ENCODE data around the gene OSBPL5. TPM values are rescaled to one million over a fixed set of nuclear protein-coding genes. Genes with fewer than 3 reads are reported as not detected.

OSBPL5 gene
- total RNA-seq, 4 donors from 2014 or later, result 43.4 to 75.2 (median 56.8) TPM

DNA sequence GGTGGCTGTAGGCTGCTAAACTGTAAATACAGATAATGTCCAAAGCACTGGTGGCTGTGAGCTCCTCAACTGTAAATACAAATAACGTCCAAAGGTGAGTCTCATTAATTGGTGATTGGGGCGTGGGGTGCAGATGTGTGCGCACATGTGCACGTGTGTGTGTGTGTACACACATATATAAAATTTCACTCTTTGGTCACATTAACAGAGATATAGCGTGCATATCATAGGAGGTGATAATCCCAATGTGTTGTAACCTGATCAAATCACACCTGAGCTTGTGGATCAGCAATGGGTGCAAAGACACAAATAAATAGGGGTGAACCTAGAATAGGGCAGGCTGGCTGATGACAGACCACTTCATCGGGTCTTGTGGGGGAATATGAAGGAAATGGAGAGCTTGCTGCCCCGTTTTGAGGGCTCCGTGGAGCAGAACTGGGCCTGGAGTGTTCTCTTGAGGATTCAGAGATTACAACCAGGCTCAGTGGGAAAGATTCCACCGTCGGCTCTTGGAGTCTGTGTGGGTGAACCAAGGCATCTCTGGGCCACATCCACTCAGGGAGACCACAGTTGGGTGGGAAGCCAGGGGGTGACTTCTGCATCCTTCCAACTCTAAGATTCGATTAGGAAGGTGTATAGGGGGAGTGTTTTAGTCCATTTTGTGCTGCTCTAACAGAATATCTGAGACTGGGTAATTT, 24.9 kb upstream of the OSBPL5 start:
- H3K36me3 ChIP-seq, result no peaks in the 10 kb centered on the region
- DNase-seq (ENCODE audit: low spot score in 2 of 2), result no peak
- 84% methylated on average over 11 of the region's 11 CpGs for WGBS
- no peak overlapping the region for H3K27ac ChIP-seq
- no peaks in the 10 kb centered on the region for H3K9me3 ChIP-seq
- no peaks in the 10 kb centered on the region for H3K4me1 ChIP-seq
- H3K4me3 ChIP-seq, result no peak overlapping the region
- H3K27me3 ChIP-seq, result no peaks in the 10 kb centered on the region
- TF ChIP-seq POLR2AphosphoS5 (IDR thresholded peaks at IDR 0.05) (no peak), EP300 (IDR thresholded peaks at IDR 0.05) (no peak), POLR2A (IDR thresholded peaks at IDR 0.05) (no peak)
- TF ChIP-seq, protein P1, sequence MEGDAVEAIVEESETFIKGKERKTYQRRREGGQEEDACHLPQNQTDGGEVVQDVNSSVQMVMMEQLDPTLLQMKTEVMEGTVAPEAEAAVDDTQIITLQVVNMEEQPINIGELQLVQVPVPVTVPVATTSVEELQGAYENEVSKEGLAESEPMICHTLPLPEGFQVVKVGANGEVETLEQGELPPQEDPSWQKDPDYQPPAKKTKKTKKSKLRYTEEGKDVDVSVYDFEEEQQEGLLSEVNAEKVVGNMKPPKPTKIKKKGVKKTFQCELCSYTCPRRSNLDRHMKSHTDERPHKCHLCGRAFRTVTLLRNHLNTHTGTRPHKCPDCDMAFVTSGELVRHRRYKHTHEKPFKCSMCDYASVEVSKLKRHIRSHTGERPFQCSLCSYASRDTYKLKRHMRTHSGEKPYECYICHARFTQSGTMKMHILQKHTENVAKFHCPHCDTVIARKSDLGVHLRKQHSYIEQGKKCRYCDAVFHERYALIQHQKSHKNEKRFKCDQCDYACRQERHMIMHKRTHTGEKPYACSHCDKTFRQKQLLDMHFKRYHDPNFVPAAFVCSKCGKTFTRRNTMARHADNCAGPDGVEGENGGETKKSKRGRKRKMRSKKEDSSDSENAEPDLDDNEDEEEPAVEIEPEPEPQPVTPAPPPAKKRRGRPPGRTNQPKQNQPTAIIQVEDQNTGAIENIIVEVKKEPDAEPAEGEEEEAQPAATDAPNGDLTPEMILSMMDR (IDR thresholded peaks at IDR 0.05), result no peak

DNA sequence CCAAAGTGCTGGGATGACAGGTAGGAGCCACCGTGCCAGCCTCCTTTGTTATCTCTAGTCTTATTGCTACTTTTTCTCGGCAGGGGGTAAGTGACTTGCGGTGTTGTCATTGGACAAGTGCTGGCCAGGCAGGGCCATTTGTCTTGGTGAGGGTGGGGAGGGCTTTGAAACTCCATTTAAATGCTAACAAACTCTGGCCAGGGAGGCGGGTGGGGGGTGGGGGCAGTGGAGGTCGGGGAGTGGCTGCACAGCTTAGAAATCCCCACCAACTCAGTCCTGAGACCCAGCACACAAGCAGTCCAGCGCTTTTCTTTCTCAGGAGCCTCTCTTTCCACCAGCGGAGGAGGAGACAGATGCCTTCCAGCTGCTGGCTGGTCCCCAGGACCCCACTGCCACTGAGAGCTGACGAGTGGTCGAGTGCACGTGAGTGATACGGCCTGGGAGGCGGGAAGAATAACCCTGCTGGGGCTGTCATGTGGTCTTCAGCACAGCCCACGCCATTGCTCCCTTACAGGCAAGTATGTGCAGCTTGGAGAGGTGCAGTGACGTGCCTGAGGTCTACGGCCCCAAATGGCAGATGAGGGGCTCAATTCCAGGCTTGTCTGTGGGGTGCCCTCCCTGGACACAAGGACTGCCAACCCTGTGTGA, 24.2 kb upstream of the OSBPL5 start:
- Histone ChIP-seq H3K27ac (no peak overlapping the region), H3K4me1 (no peaks in the 10 kb centered on the region), H3K4me3 (no peak overlapping the region), H3K9me3 (no peaks in the 10 kb centered on the region), H3K36me3 (no peaks in the 10 kb centered on the region), H3K27me3 (no peaks in the 10 kb centered on the region)
- WGBS, result 71% methylated on average over 15 of the region's 15 CpGs
- no peak for DNase-seq (ENCODE audit: low spot score in 2 of 2)
- TF ChIP-seq POLR2A (IDR thresholded peaks at IDR 0.05), result no peak
- no peak for TF ChIP-seq EP300 (IDR thresholded peaks at IDR 0.05)
- TF ChIP-seq, protein P1 (IDR thresholded peaks at IDR 0.05), result no peak
- no peak for TF ChIP-seq POLR2AphosphoS5 (IDR thresholded peaks at IDR 0.05)

DNA sequence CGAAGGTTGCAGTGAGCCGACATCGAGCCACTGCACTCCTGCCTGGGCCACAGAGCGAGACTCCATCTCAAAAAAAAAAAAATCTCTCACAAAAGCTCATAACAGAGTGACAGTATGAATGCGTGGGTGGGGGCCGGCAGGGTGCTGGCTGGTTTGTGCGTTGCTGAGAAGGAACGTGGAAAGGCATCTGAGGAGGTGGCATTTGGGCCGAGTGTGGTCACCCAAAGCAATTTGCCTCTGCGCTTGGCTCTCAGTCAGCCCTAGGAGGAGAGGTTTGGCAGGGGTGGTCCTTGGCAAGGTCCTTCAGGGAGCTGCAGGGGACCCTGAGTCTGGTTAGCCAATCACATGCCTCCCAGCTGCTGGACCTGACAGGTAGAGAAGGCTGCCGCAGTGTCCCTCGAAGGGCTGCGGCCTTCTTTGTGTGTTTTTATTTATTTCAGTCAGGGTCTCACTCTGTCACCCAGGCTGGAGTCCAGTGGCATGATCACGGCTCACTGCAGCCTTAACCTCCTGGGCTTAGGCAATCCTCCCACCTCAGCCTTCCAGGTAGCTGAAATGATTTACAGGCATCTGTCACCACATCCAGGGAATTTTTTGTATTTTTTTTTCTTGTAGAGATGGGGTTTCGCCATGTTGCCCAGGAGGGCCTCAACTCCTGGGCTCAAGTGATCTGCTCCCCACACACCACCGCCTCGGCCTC, 23.5 kb upstream of the OSBPL5 start:
- no peak overlapping the region for H3K4me3 ChIP-seq
- no peaks in the 10 kb centered on the region for H3K27me3 ChIP-seq
- no peaks in the 10 kb centered on the region for H3K9me3 ChIP-seq
- no peak overlapping the region for H3K27ac ChIP-seq
- TF ChIP-seq POLR2AphosphoS5 (IDR thresholded peaks at IDR 0.05) (no peak), POLR2A (IDR thresholded peaks at IDR 0.05) (no peak), EP300 (IDR thresholded peaks at IDR 0.05) (no peak)
- TF ChIP-seq, protein P1 (IDR thresholded peaks at IDR 0.05), result no peak
- WGBS, result 91% methylated on average over 17 of the region's 17 CpGs
- no peaks in the 10 kb centered on the region for H3K36me3 ChIP-seq
- peak in 1 of 2 donors; percentile 72 for DNase-seq (ENCODE audit: low spot score in 2 of 2)
- no peaks in the 10 kb centered on the region for H3K4me1 ChIP-seq

DNA sequence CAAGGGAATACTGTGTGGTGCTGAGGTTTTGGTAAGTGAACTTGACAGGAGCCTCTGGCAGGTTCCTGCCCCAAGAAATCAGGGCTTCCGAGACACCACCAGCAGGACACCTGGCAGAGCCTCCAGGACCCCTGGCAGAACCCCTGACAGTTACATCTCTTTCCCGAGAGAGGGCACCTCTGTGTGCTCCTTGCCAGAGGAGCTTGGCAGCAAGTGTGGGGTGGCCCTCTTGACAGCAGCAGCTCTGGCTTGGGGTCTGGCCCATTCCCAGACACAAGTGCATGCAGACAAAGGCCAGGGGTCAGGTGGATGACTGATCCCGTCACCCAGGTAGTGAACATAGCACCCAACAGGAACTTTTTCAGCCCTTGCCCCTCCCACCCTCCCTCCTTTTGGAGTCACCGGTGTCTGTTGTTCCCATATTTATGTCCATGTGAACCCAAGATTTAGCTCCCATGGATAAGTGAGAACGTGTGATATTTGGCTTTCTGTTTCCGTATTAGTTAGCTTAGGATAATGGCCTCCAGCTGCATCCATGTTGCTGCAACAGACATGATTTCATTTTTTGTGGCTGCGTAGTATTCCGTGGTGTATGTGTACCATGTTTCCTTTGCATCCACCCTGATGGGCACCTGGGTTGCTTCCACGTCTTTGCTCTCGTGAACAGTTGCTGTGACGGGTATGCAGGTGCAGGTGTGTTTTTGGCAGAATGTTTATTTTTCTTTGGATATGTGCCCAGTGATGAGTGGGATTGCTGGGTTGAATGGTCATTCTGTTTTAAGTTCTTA, 21.2 kb upstream of the OSBPL5 start:
- WGBS, result 80% methylated on average over 11 of the region's 11 CpGs
- H3K36me3 ChIP-seq, result no peaks in the 10 kb centered on the region

More for the DNA sequence above, 21.2 kb upstream of the OSBPL5 start:
- Histone ChIP-seq H3K27me3 (no peaks in the 10 kb centered on the region), H3K4me3 (no peak overlapping the region), H3K9me3 (no peaks in the 10 kb centered on the region), H3K27ac (no peak overlapping the region), H3K4me1 (no peaks in the 10 kb centered on the region)
- no peak for DNase-seq (ENCODE audit: low spot score in 2 of 2)
- no peak for TF ChIP-seq POLR2A (IDR thresholded peaks at IDR 0.05)
- TF ChIP-seq, protein P1 (IDR thresholded peaks at IDR 0.05), result no peak
- TF ChIP-seq EP300 (IDR thresholded peaks at IDR 0.05), result no peak
- no peak for TF ChIP-seq POLR2AphosphoS5 (IDR thresholded peaks at IDR 0.05)
